Measurements from ENCODE around the gene SIRPA.
"Not testable (repeated sequence)": the region's sequence is repeated elsewhere in the genome, so short reads cannot be mapped to it uniquely, and the experiment has no call there.

SIRPA gene

GRCh38 chr20:1917786-1918185, 22.6 kb downstream of the SIRPA start:
- peaks cover 39% of the 10 kb centered on the region for H3K36me3 ChIP-seq (replicated peaks; ENCODE audit: low read depth, low read length)
- H4K20me1 ChIP-seq (ENCODE audit: insufficient read depth, low read length) = peaks cover 9% of the 10 kb centered on the region; the same call in 1 of the 2 replicates
- H3K27me3 ChIP-seq (ENCODE audit: low read depth, low read length) = no peaks in the 10 kb centered on the region
- H3K27ac ChIP-seq (ENCODE audit: low read length) = no peak overlapping the region
- H3K9ac ChIP-seq (ENCODE audit: low read length) = no peak overlapping the region
- peaks cover 12% of the 10 kb centered on the region for H3K4me1 ChIP-seq (ENCODE audit: low read length)
- no peak overlapping the region for H3K4me2 ChIP-seq (ENCODE audit: low read length)
- H3K4me3 ChIP-seq (ENCODE audit: low read length) = no peak overlapping the region
- H3K9me3 ChIP-seq (ENCODE audit: insufficient read depth, low read length) = no peaks in the 10 kb centered on the region
- H2AFZ ChIP-seq (ENCODE audit: low read depth, low read length) = no peak overlapping the region
- H3K79me2 ChIP-seq (ENCODE audit: low read length) = 0 out of 2 replicates have a peak, but pooled peaks cover 4% of the 10 kb centered on the region
- TF ChIP-seq EZH2phosphoT487 (IDR thresholded peaks at IDR 0.05; ENCODE audit: low read depth) (no peak), CTCF (IDR thresholded peaks at IDR 0.05; ENCODE audit: low read depth, low read length) (no peak)

- no peaks in the 10 kb centered on the region for H3K79me2 ChIP-seq (ENCODE audit: low read length)
- no peaks in the 10 kb centered on the region for H3K27me3 ChIP-seq (ENCODE audit: low read depth, low read length)
- peaks cover 45% of the 10 kb centered on the region for H3K36me3 ChIP-seq (replicated peaks; ENCODE audit: low read depth, low read length)
- peaks cover 12% of the 10 kb centered on the region for H3K4me1 ChIP-seq (ENCODE audit: low read length)
- H3K27ac ChIP-seq (ENCODE audit: low read length) = no peak overlapping the region
- H2AFZ ChIP-seq (ENCODE audit: low read depth, low read length) = no peak overlapping the region
- peaks cover 9% of the 10 kb centered on the region; the same call in 1 of the 2 replicates for H4K20me1 ChIP-seq (ENCODE audit: insufficient read depth, low read length)
- no peak overlapping the region for H3K9ac ChIP-seq (ENCODE audit: low read length)
- H3K4me3 ChIP-seq (ENCODE audit: low read length) = no peak overlapping the region
- no peak overlapping the region for H3K4me2 ChIP-seq (ENCODE audit: low read length)
- TF ChIP-seq EZH2phosphoT487 (IDR thresholded peaks at IDR 0.05; ENCODE audit: low read depth) (no peak), CTCF (IDR thresholded peaks at IDR 0.05; ENCODE audit: low read depth, low read length) (no peak)
- no peaks in the 10 kb centered on the region for H3K9me3 ChIP-seq (ENCODE audit: insufficient read depth, low read length)
These were observed 23.4 kb downstream of the SIRPA start for GRCh38 chr20:1918491-1919165.

DNA sequence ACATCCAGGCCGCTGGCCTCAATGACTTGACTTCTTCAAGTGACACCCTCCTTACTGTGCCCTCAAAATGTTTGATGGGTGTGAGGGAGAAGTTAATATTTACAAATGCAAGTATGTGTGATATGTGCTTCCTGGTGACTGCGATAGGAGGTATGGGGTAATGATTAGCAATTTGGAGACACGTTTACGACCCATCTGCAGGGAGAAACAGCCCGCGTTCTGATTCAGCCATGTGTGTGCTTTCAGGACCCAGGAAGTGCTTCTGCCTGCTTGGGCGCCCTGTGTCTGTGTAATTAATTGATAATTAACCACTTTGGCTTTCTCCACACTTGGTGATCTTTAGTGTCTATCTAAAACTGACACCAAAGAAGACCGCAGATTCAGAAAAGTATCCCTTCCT, 25.0 kb downstream of the SIRPA start:
- no peak for TF ChIP-seq CTCF (IDR thresholded peaks at IDR 0.05; ENCODE audit: low read depth, low read length)
- no peak for TF ChIP-seq EZH2phosphoT487 (IDR thresholded peaks at IDR 0.05; ENCODE audit: low read depth)
- Histone ChIP-seq H3K27ac (ENCODE audit: low read length) (no peak overlapping the region), H2AFZ (ENCODE audit: low read depth, low read length) (no peak overlapping the region), H3K36me3 (replicated peaks; ENCODE audit: low read depth, low read length) (peaks cover 45% of the 10 kb centered on the region), H3K79me2 (ENCODE audit: low read length) (no peaks in the 10 kb centered on the region), H3K4me3 (ENCODE audit: low read length) (no peak overlapping the region), H3K9me3 (ENCODE audit: insufficient read depth, low read length) (no peaks in the 10 kb centered on the region), H3K27me3 (ENCODE audit: low read depth, low read length) (no peaks in the 10 kb centered on the region), H3K9ac (ENCODE audit: low read length) (no peak overlapping the region), H3K4me1 (ENCODE audit: low read length) (peaks cover 12% of the 10 kb centered on the region), H4K20me1 (ENCODE audit: insufficient read depth, low read length) (peaks cover 12% of the 10 kb centered on the region; the same call in 1 of the 2 replicates), H3K4me2 (ENCODE audit: low read length) (0 out of 2 replicates have a peak overlapping the region, but pooled peaks have one; percentile 3)

DNA sequence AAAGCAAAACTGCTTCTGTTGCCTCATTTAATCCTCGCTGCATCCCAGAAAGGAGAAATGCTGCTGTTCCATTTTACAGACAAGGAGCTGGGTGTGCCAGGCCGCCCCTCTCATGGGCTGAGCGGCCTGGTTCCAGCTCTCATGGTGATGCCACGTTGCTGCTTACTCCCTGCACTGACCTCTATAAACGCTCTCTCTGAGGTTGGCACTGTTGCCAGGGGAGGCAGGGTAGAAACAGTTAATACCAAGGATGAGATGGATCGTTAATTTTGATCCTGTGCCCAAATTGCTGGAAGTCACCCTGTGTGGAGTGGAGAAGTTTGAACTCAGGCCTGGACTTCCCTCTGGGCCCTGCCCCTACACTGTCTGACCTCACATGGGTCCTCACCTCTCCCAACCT, 25.6 kb downstream of the SIRPA start:
- no peak overlapping the region for H2AFZ ChIP-seq (ENCODE audit: low read depth, low read length)
- H3K36me3 ChIP-seq (replicated peaks; ENCODE audit: low read depth, low read length) = peaks cover 40% of the 10 kb centered on the region
- no peak overlapping the region for H3K4me3 ChIP-seq (ENCODE audit: low read length)
- no peak for TF ChIP-seq CTCF (IDR thresholded peaks at IDR 0.05; ENCODE audit: low read depth, low read length)
- TF ChIP-seq EZH2phosphoT487 (IDR thresholded peaks at IDR 0.05; ENCODE audit: low read depth) = no peak
- peaks cover 12% of the 10 kb centered on the region for H3K4me1 ChIP-seq (ENCODE audit: low read length)
- no peak overlapping the region for H3K9ac ChIP-seq (ENCODE audit: low read length)
- no peaks in the 10 kb centered on the region for H3K79me2 ChIP-seq (ENCODE audit: low read length)
- peaks cover 12% of the 10 kb centered on the region; the same call in 1 of the 2 replicates for H4K20me1 ChIP-seq (ENCODE audit: insufficient read depth, low read length)
- no peaks in the 10 kb centered on the region for H3K27me3 ChIP-seq (ENCODE audit: low read depth, low read length)
- H3K4me2 ChIP-seq (ENCODE audit: low read length) = no peak overlapping the region
- no peaks in the 10 kb centered on the region for H3K9me3 ChIP-seq (ENCODE audit: insufficient read depth, low read length)
- H3K27ac ChIP-seq (ENCODE audit: low read length) = no peak overlapping the region

GRCh38 chr20:1921985-1922384, 26.8 kb downstream of the SIRPA start:
- H3K79me2 ChIP-seq (ENCODE audit: low read length); H3K27ac ChIP-seq (ENCODE audit: low read length); H3K9ac ChIP-seq (ENCODE audit: low read length); H3K4me3 ChIP-seq (ENCODE audit: low read length); H2AFZ ChIP-seq (ENCODE audit: low read depth, low read length); H3K4me2 ChIP-seq (ENCODE audit: low read length); H3K9me3 ChIP-seq (ENCODE audit: insufficient read depth, low read length); H3K27me3 ChIP-seq (ENCODE audit: low read depth, low read length): not testable (repeated sequence)
- peaks cover 12% of the 10 kb centered on the region; the same call in 1 of the 2 replicates for H4K20me1 ChIP-seq (ENCODE audit: insufficient read depth, low read length)
- peaks cover 41% of the 10 kb centered on the region for H3K36me3 ChIP-seq (replicated peaks; ENCODE audit: low read depth, low read length)
- peaks cover 12% of the 10 kb centered on the region for H3K4me1 ChIP-seq (ENCODE audit: low read length)
